ENCODE results near the gene DCK.

DNA sequence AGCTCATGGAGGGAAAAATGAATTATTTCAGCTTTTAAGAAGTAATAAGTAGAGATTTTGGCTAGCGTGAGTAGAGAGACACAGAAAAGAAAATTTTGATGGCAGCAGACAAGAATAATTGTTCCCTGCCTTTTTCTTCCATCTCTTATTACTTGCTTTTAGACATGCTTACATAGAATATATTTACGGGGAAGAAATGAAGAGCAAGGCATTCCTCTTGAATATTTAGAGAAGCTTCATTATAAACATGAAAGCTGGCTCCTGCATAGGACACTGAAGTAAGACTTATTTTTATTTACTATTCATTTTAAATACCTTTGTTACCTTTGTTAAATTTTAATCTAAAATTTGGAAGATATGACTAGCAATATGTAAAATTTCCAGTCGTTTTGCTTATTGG, 32.2 kb downstream of the DCK start:
- TF ChIP-seq POLR2A (IDR thresholded peaks at IDR 0.05) (no peak), POLR2AphosphoS5 (IDR thresholded peaks at IDR 0.05) (no peak)
- TF ChIP-seq, protein P1, sequence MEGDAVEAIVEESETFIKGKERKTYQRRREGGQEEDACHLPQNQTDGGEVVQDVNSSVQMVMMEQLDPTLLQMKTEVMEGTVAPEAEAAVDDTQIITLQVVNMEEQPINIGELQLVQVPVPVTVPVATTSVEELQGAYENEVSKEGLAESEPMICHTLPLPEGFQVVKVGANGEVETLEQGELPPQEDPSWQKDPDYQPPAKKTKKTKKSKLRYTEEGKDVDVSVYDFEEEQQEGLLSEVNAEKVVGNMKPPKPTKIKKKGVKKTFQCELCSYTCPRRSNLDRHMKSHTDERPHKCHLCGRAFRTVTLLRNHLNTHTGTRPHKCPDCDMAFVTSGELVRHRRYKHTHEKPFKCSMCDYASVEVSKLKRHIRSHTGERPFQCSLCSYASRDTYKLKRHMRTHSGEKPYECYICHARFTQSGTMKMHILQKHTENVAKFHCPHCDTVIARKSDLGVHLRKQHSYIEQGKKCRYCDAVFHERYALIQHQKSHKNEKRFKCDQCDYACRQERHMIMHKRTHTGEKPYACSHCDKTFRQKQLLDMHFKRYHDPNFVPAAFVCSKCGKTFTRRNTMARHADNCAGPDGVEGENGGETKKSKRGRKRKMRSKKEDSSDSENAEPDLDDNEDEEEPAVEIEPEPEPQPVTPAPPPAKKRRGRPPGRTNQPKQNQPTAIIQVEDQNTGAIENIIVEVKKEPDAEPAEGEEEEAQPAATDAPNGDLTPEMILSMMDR (IDR thresholded peaks at IDR 0.05 in 8 of 11, conservative IDR thresholded peaks at IDR 0.05 in 3 of 11) = no peak
